Effector memory CD4-positive, alpha-beta T cell (primary cell): Measurements from ENCODE around the gene LAMA3.
A peak's percentile ranks its signal among the peaks of the same experiment; 100 is the strongest.

Source experiments
- DNase-seq, 3 donors: peaks; one replicate each; pipeline ENCODE4 v3.0.0-alpha.2; 2020
- H3K27ac ChIP-seq: 2 replicates; pipeline ENCODE4 v1.7.0; 2013; ENCODE audit warnings: mild to moderate bottlenecking, low read length, moderate library complexity; ENCODE audit not compliant: insufficient read depth, poor library complexity, severe bottlenecking
- H3K27me3 ChIP-seq: replicated peaks from 2 replicates; pipeline ENCODE4 v1.7.0; 2013; ENCODE audit warnings: mild to moderate bottlenecking, low read length; ENCODE audit not compliant: insufficient read depth, control insufficient read depth, poor library complexity, severe bottlenecking
- H3K36me3 ChIP-seq: 2 replicates; pipeline ENCODE4 v1.7.0; 2013; ENCODE audit warnings: mild to moderate bottlenecking, low read length, moderate library complexity; ENCODE audit not compliant: control insufficient read depth, insufficient read depth
- H3K4me1 ChIP-seq: 2 replicates; pipeline ENCODE4 v1.7.0; 2013; ENCODE audit warnings: low read length, mild to moderate bottlenecking; ENCODE audit not compliant: control insufficient read depth, insufficient read depth, poor library complexity, severe bottlenecking
- H3K4me3 ChIP-seq: 2 replicates; pipeline ENCODE4 v1.7.0; 2013; ENCODE audit warnings: low read length, low read depth, mild to moderate bottlenecking; ENCODE audit not compliant: insufficient read depth, poor library complexity, severe bottlenecking
- H3K9me3 ChIP-seq: 2 replicates; pipeline ENCODE4 v1.7.0; 2013; ENCODE audit warnings: mild to moderate bottlenecking, low read length, moderate library complexity; ENCODE audit not compliant: control insufficient read depth

Gene LAMA3

DNA sequence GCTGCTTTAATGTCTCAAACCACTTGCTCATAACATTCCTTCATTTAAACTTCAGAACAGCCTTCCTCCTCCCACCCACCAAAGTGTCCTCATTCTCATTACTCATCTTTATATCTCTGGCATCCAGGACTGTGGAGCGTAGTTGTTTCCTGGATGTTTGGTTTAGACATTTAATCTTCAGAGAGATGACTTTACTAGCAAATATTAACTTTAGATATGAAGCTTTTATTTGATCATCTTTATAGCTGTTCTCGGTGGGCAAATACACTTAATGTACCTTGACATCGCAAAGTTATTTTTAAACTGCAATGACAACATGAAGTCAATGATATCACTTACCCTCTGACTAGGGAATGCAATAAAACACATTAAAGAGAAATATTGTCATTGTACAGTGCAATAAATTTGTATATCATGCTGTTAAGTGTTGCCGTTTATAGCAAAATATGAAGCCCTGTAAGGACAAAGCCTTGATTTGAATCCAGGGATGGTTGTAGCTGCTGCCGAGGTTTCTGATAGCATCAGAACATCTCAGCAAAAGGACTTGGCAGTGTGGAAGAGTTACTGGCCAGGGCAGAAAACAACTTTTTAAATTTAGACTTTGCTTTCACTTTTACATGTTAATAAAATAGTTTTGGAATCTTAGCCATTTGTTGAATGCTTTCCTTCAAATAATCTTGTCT, 4.6 kb upstream of the LAMA3 start:
- peaks cover 5% of the 10 kb centered on the region for H3K4me1 ChIP-seq
- H3K27me3 ChIP-seq = peaks cover 27% of the 10 kb centered on the region
- H3K27ac ChIP-seq = no peak overlapping the region
- H3K9me3 ChIP-seq = no peaks in the 10 kb centered on the region
- no peak for DNase-seq
- H3K4me3 ChIP-seq = no peak overlapping the region
- H3K36me3 ChIP-seq = no peaks in the 10 kb centered on the region

DNA sequence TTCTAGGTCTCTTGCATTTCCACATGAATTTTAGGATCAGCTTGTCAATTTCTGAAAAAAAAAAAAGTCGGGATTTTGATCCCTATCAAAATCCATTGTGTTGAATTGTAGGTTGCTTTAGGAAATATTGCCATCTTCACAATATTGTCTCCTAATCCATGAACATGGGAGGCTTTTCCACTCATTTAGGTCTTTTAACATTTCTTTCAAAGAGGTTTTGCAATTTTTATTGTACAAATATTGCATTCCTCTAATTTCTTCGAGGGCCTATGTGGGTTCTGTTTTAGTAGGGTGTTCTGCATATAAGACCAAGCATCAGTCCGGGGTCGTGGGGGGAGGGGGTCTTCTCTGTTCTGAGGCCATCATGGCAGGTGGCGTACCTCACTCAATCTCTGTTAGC, 725 bp upstream of the LAMA3 start:
- H3K4me1 ChIP-seq = peaks cover 9% of the 10 kb centered on the region
- no peaks in the 10 kb centered on the region for H3K9me3 ChIP-seq
- peak overlapping the region; percentile 55 for H3K4me3 ChIP-seq
- peaks cover 35% of the 10 kb centered on the region for H3K27me3 ChIP-seq
- DNase-seq = no peak
- H3K27ac ChIP-seq = no peak overlapping the region
- H3K36me3 ChIP-seq = no peaks in the 10 kb centered on the region

DNA sequence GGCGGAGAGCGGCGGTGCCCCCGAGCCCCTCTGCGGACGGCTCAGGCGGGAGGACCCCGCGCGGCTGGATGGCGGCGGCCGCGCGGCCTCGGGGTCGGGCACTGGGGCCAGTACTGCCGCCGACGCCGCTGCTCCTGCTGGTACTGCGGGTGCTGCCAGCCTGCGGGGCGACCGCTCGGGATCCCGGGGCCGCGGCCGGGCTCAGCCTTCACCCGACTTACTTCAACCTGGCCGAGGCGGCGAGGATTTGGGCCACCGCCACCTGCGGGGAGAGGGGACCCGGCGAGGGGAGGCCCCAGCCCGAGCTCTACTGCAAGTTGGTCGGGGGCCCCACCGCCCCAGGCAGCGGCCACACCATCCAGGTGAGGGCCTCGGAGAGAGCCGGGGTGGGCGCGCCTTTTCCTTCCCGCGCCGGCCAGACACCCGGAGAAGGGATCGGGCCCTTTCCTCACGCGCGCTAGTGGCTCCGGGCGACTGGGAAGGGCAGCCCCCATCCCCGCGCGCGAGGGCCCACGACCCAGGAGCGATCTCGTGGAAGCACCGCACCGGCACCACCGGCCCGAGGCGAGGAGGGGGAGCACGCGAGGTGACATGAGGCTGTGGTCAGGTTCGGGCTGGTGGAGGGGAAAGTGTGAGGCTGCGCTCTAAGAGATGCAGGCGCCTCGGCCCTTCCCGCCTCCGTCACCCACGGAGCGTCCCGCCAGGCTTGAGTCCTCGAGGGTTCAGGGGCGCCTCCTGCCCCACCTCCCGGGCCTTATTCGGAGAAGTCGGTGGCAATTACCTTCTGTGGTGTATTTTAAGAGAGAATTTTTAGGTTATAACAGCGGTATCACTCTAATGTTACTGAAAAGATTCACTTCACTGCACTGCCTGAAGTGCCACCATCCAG, 607 bp downstream of the LAMA3 start:
- Histone ChIP-seq H3K4me1 (peaks cover 9% of the 10 kb centered on the region), H3K27me3 (peaks cover 35% of the 10 kb centered on the region), H3K4me3 (peak overlapping the region; percentile 55), H3K27ac (no peak overlapping the region), H3K36me3 (no peaks in the 10 kb centered on the region), H3K9me3 (no peaks in the 10 kb centered on the region)
- no peak for DNase-seq

DNA sequence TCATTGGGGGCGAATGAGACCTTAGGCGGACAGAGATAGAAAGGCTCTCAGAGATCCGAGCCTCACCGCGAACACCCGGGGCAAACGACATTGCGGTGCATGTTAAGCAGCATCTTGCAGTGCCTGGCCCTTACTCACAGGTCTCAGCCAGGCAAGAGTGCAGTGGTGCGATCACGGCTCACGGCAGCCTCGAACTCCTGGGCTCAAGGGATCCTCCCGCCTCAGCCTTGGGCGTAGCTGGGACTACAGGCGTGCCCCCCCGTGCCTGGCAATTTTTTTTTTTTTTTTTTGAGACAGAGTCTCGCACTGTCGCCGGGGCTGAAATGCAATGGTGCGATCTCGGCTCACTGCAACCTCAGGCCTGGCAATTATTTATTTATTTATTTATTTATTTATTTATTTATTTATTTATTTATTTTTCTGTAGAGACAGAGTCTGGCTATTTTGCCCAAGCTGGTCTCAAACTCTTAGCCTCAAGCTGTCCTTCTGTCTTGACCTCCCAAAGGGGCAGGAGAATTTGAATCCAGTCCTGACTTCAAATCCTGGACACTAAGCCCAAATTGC, 1.3 kb downstream of the LAMA3 start:
- H3K27me3 ChIP-seq = peaks cover 35% of the 10 kb centered on the region
- H3K4me3 ChIP-seq = peak overlapping the region; percentile 55
- no peaks in the 10 kb centered on the region for H3K9me3 ChIP-seq
- no peak for DNase-seq
- H3K4me1 ChIP-seq = peaks cover 9% of the 10 kb centered on the region
- no peak overlapping the region for H3K27ac ChIP-seq
- H3K36me3 ChIP-seq = no peaks in the 10 kb centered on the region

DNA sequence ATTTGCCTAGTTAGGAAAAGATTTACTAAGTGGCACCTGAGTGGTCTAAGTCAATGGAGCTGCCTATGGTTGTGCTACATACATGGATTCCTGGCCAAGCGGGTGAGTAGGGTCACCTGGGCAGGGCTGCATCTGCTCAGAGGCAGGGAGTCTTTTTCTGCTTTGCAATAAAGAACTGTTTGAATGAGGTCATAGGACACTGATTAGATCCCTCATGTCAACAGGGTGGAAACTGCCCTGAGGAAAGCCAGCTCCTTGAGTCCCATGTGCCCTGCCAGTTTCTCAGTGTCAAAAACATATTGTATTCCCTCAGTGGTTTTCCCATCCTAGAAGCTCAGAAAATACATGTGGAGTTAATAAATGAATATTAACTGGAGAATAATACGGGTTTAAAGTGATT, 4.6 kb downstream of the LAMA3 start:
- Histone ChIP-seq H3K4me3 (no peak overlapping the region), H3K27ac (no peak overlapping the region), H3K36me3 (no peaks in the 10 kb centered on the region), H3K27me3 (peaks cover 15% of the 10 kb centered on the region), H3K9me3 (no peaks in the 10 kb centered on the region), H3K4me1 (peaks cover 8% of the 10 kb centered on the region)
- no peak for DNase-seq

DNA sequence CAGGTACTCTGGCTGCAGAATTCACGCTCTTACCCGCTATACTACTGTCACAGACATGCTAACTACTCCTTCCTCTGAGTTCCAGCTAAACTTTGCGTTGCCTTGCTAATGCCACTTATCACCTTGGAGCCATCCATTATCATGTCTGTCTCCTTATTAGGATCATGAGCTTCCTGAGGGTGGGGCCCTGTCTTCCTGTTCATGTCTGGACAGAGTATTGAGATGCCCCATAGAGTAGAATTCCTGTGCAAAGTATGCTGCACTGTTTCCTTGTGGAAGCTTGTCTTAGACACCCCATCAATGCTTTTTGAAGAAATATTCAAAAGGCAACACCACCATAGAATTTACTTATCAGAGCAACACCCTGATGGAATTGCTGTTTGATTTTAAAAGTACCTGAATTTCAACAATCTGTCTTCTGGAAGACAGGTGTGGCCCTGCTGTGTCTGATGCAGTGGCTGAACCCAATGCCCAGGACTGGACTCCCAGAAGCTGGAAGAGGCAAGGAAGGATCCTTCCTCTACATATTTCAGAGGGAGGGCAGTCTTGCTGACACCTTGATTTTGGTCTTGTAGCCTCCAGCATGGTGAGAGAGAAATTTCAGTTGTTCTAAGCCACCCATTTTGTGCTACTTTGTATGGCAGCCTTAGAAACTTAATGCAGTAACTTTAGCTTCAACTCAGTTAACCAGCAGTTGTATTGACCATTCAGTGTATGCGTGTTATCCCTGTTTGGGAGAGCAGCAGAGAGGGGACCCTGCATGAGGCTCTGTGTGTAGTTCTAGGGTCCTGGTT, 5.6 kb downstream of the LAMA3 start:
- no peaks in the 10 kb centered on the region for H3K9me3 ChIP-seq
- H3K27ac ChIP-seq = no peak overlapping the region
- H3K4me1 ChIP-seq = peaks cover 4% of the 10 kb centered on the region
- DNase-seq = no peak
- peaks cover 6% of the 10 kb centered on the region for H3K27me3 ChIP-seq
- H3K36me3 ChIP-seq = no peaks in the 10 kb centered on the region
- no peak overlapping the region for H3K4me3 ChIP-seq

DNA sequence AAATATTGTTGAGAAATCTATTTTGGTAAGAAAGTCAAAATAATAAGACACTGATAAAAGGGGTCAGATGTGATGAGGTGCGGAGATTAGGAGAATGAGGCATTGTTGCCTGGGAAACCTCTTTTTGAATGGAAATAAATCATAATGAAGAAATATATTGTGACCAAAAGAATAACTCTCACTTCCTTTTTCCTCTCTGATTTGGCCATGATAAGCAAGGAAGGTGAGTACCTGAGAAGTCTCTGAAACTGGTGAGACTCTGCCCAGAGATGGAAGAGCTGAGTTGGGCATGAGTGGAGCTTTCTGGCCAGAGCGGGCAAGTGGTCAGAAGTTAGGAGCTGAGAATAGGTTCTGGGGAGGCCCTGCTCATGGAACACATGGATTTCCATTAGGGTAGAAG, 11.8 kb downstream of the LAMA3 start:
- no peak for DNase-seq
- Histone ChIP-seq H3K27ac (no peak overlapping the region), H3K4me1 (no peaks in the 10 kb centered on the region), H3K4me3 (no peak overlapping the region), H3K9me3 (no peaks in the 10 kb centered on the region), H3K36me3 (no peaks in the 10 kb centered on the region), H3K27me3 (no peaks in the 10 kb centered on the region)

DNA sequence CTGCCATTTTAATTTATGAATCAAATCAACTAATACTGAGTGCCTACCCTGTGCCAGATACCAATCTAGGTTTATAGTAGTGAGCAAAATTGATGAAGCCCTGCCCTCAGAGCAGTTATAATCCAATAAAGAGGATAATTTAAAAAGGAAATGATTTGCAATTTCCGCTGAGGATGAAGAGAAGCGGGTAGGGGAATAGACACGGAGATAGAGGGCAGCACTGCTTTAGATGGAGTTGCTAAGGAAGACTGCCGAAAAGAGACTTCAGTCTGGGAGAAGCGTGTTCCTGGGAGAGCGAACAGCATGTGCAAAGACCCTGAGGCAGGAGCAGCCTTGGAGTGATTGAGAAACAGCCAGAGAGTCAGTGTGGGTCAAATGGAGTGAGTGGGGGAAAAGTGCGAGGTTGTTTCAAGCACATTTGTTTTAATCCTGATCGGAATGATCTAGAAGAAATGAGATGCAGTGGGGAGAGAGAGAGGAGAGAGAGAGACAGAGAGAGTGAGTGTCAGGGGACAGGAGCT, 12.4 kb downstream of the LAMA3 start:
- Histone ChIP-seq H3K27me3 (no peaks in the 10 kb centered on the region), H3K27ac (no peak overlapping the region), H3K4me3 (no peak overlapping the region), H3K9me3 (no peaks in the 10 kb centered on the region), H3K36me3 (no peaks in the 10 kb centered on the region), H3K4me1 (no peaks in the 10 kb centered on the region)
- no peak for DNase-seq

DNA sequence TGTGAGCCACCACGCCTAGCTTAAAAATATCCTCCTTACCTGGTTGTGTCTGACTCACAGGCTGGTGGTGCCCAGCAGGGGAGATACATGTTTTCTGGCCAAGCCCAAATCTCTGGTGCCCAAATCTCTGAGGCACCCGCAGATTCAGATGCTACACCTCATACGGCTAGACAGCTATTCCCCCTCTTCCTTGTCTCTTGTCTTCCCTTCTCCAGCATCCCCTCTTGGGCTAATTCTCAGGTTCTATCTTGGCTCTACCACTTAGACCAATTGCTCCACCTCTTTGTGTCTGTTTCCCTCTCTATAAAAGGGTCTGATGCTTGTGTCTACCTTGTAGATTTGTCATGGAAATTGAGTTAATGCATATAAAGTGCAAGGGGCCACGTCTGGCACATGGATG, 13.4 kb downstream of the LAMA3 start:
- Histone ChIP-seq H3K27ac (no peak overlapping the region), H3K36me3 (no peaks in the 10 kb centered on the region), H3K4me3 (no peak overlapping the region), H3K9me3 (no peaks in the 10 kb centered on the region), H3K4me1 (no peaks in the 10 kb centered on the region), H3K27me3 (no peaks in the 10 kb centered on the region)
- no peak for DNase-seq
